ENCODE data around the gene TTC23L. TPM values are rescaled to one million over a fixed set of nuclear protein-coding genes. Genes with fewer than 3 reads are reported as not detected.
A peak's percentile ranks its signal among the peaks of the same experiment; 100 is the strongest.
"Not testable (repeated sequence)": the region's sequence is repeated elsewhere in the genome, so short reads cannot be mapped to it uniquely, and the experiment has no call there.

Gene TTC23L
- total RNA-seq (2014; rRNA removed; shearing (Covaris generic)), result not detected in 2 replicates

DNA sequence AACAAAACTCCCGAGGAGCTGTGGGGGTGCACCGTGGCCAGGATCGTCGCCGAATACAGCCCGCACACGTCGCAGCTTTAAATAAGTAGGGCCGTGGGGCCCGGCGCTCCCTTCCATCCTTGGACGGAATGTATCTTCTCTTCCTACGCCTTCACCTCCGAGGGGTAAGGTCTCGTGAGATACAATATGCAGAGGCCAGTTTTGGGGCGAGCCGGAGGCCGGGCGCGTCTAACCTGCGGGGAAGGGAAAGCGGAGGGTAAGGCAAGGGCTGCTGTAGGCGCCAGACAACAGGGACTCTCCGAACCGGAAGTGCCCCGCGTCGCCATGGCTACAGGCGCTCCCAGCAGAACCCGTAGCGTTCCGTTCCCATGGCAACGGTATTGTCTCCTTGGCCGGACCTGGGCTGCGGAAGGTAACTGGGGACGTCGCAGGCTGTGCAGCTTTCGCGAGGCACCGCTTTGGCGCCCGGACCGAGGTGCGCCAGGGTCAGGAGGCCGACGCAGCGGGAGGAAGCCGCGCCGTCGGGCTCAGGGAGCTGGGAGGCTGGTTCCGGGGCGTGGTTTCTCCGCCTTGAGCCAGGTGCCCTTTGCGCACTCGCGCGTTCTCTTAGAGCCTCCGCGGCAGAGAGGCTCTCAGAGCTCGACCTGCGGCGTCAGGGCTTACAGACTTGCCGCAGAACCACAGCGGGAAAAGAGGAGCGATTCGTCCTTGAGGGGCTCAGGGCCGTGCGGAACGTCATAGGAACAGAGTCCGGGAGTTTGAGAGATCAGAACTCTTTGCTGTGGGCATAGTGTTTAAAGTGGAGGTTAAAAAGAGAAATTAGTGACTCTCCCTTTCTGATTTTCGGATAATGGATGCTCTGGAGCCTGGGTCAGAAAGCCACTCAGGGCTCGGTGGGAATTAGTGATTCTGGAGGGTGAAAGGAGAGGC, at the start of gene TTC23L:
Gene TTC23L (plus strand): TSS at position 380 of the 930 bp plus-strand sequence. CDS start 1,508 bp downstream, outside the sequence.
- peak; percentile 97 for DNase-seq (ENCODE audit: low read depth)

DNA sequence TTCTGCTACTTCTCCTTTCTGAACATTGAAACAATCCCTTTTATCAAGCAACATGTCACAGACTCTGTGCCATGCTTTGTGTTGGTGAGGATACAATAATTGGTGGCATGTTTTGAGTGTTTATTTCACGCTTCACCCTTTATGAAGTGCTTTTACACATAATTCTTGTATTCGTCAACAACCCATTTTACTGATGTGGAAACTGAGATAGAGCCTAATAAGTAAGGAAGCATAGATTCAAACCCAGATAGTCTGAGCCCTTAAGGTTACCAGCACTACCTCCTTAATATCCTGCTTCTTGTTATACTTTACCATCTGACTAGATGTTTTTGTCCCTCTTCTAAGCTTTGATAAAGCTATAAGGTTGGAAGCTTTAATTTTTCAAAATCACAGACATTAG, 49.3 kb upstream of the TTC23L start:
- DNase-seq (ENCODE audit: low read depth), result no peak

GRCh38 chr5:34790069-34790468, 48.9 kb upstream of the TTC23L start:
- DNase-seq (ENCODE audit: low read depth), result no peak

DNA sequence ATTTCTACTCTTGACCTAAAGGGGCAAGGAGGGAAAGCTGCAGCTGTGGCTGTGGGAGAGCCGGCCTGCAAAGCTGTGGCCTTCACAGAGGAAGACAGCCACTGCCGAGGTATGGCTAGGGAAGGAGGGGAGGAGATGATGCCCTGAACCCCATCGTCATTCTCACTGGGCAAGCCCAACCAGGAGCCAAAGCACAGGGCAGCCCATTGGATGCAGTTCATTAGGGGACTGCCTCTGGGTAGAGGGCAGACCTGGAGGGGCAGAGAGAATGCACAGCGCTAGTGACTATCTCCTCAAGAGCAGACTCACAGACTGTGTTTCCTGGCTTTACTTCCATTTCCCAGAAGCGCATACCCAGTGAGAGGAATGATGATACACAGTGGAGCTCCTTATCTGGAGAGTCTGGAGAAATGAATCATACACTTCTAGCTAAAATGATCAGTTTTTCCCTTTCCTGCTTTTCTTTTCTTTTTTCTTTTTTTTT, 47.2 kb upstream of the TTC23L start:
- DNase-seq (ENCODE audit: low read depth), result peak; percentile 37

GRCh38 chr5:34802834-34803563, 36.0 kb upstream of the TTC23L start:
- DNase-seq (ENCODE audit: low read depth), result no peak

DNA sequence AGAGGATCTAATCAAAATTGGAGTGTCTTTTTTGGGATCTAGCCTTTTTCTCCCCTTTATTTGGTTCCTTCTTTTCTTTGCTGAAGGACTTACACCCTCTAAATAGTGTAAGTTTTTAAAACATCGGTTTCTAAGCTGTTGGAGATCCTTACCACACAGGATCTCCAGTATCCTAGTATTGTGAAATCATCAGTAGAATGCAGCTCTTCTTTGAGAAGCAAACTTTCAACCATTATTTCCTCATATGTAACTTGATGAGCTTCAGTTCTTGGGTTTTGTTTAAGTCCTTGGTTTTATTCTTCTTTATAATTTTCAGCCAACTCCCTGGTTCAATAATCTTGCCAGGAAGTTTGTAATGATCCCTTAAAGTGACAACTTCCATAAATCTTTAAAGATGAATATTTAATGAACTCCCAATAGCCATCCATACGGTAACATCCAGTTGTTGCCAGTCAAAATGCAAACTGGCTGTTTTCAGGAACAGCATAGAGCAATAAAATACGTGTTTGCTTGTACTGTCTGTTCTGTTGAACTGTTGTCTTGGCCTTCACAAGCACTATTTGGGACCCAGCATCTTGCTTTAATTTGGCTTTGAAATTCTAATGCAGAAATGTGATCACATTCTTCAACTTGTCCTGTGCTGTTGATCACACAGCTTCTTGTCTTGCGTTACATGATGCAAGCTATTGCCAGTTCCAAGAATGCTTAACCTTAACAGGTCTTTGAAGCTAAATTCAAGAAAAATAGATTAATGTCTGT, 34.8 kb upstream of the TTC23L start:
- DNase-seq (ENCODE audit: low read depth), result no peak

- DNase-seq (ENCODE audit: low read depth), result no peak
Observed at GRCh38 chr5:34804913-34805312, 34.1 kb upstream of the TTC23L start.

DNA sequence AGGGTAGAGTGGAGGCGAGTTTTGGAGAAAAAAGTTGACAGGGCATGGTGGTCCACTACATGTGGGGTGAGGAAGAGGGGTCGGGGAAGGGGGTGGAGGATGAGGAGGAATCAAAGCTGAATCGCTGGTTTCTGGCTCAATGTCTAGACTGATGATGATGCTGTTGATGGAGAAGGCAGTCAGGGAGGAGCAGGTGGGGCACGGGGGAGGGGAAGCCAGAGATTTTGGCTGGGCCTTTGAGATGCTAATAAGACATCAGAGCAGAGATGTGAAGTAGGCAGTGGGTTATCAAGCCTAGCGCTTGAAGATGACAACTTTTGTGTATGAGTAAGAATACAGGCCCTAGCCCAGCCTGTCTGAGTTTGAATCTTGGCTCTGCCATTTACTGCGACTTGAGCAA, 32.4 kb upstream of the TTC23L start:
- no peak for DNase-seq (ENCODE audit: low read depth)

- no peak for DNase-seq (ENCODE audit: low read depth)
Observed at GRCh38 chr5:34811706-34812105, 27.3 kb upstream of the TTC23L start.

GRCh38 chr5:34813509-34813908, 25.5 kb upstream of the TTC23L start:
- DNase-seq (ENCODE audit: low read depth), result no peak

DNA sequence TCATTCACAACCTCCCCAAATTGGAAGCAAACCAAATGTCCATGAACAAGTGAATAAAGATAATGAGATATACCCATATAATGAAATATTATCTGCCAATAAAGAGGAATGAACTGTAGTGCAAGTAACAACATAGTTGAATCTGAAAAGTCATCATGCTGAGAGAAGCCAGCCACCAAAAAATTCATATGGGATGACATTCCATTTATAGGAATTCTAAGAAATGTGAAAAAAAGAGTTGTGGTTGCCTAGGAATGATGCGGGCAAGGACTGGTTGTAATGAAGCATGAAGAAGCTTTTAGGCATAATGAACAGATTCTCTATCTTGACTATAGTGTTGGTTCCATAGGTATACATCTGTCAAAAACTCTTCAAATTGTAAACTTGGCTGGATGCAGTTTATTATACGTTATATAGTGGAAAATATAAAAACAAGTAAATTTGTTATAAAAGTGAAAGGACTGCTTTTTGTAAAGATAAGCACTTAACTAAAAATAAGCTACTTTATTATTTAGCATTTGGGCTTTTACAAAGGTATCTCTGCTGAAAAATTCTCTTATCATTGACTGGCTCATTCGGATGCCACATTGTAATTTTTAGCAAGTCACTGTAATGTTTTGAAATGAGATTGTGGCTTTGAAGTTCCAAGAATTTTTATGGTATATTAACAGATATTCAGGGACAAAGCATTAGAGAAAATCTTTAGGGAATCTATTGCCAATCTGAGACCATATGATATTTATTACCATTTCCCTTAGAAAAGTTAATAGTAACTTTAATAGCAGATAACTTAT, 21.2 kb upstream of the TTC23L start:
- peak; percentile 25 for DNase-seq (ENCODE audit: low read depth)

- no peak for DNase-seq (ENCODE audit: low read depth)
Observed at GRCh38 chr5:34818717-34819116, 20.2 kb upstream of the TTC23L start.

DNA sequence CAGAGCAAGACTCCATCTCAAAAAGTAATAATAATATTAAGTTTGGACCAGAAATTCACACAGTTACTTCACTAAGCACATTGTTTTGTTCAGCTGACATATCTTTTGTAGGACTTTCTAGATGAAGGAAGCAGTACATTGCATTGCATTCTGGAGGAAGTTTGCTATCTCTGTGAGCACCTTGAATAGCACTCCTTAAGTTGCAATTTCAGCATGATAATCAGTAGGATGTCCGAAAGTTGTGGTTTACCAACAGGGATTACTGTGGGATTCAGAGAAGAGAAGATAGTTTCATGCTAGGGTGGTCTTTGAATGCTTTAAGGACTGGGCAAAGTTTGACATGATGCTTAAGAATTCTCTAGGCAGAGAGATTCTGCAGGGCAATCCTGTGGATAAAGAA, 18.4 kb upstream of the TTC23L start:
- no peak for DNase-seq (ENCODE audit: low read depth)

- DNase-seq (ENCODE audit: low read depth), result no peak
Observed at GRCh38 chr5:34822956-34823715, 15.8 kb upstream of the TTC23L start.

GRCh38 chr5:34826347-34826746, 12.6 kb upstream of the TTC23L start:
- DNase-seq (ENCODE audit: low read depth), result no peak

GRCh38 chr5:34827588-34828506, 11.1 kb upstream of the TTC23L start:
- DNase-seq (ENCODE audit: low read depth), result no peak

GRCh38 chr5:34830827-34831226, 8.1 kb upstream of the TTC23L start:
- DNase-seq (ENCODE audit: low read depth), result not testable (repeated sequence)

GRCh38 chr5:34831303-34831702, 7.7 kb upstream of the TTC23L start:
- no peak for DNase-seq (ENCODE audit: low read depth)

GRCh38 chr5:34832568-34832967, 6.4 kb upstream of the TTC23L start:
- DNase-seq (ENCODE audit: low read depth), result no peak
